Measurements from ENCODE around the gene CADM1.

The CADM1 gene

GRCh38 chr11:115269191-115269950 is 234.8 kb downstream of the CADM1 start:
- DNase-seq = no peak

GRCh38 chr11:115267871-115268270 is 236.3 kb downstream of the CADM1 start:
- DNase-seq = no peak

DNA sequence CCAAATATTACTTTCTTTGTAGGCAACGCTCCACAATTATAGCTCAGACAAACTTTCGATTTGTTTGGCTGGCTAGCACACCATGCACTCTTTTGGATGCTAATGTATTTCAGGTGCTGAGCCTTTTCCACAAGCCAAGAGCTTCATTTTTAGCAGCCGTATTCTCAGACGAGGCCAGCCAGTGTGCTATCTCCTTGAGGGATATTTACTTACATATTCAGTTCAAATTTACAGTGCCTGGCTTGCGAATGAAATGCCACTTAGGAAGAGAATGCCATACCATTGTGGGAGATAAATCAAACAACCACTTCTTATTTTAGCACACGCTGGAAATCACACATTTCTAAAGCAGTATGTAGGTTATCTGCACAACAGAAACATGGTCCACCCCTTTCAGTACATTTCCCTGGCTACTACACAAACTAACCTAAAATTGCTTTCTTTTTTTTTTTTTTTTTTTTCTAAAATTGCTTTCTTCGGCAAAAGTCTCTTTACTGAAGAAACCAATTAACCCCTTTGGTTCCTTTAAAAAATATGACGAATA is 236.9 kb downstream of the CADM1 start:
- DNase-seq = no peak

GRCh38 chr11:115266066-115266639 is 238.1 kb downstream of the CADM1 start:
- DNase-seq = no peak

DNA sequence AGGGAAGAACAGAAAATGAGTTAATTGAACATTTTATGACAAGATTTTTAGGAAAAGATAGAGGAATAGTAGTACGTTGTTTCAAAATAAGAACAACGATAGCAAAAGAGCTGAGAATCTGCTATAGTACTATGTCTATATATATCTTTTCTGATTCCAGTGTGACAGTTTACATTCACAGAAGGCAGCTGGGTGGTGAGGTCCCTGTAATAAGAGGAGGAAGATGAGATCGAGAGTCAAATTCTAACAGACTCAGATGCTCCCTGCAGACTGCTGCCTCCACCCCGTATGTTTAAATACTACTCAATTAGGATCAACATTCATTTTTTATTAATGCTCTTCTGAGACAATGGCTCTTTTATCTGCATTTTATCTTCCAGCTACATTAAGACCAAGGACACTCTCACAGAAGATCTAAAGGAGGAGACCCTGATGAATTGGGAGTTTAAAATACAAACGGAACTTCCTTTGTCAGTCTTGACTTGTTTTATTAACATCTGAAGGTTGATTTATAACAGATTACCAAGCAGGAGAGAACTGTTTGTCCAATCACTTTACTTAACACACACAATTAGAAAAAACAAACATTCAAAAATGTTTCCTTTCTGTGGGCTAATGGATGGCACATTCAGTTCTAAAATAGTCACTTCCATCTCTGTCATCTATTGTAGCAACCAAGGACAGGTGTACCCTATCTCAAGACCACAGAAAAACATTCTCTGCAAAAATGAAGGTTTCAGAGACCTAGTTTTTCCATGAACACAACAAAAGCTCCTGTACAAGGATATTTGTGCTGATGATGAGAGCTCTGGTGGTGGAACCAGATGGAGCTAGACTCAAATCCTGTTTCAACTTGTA is 240.2 kb downstream of the CADM1 start:
- DNase-seq = no peak

- DNase-seq = no peak
These were observed 246.0 kb downstream of the CADM1 start for GRCh38 chr11:115258216-115258615.

DNA sequence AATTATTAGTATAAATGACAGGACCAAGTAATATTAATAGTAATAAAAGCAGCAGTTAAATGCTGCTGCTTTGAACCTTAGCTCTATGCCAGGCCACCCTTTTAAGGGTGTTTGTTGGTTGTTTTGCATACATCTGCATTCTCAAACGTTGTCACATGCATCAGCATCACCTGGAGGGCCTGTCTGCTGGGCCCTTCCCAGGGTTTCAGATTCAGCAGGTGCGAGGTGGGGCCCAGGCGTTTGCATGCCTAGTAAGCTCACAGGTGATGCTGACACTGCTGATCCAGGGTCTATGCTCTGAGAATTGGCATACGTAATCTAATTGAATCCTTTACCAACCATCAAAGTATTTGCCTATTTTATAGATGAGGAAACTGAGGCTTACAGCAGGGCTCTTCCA is 246.5 kb downstream of the CADM1 start:
- DNase-seq = no peak

DNA sequence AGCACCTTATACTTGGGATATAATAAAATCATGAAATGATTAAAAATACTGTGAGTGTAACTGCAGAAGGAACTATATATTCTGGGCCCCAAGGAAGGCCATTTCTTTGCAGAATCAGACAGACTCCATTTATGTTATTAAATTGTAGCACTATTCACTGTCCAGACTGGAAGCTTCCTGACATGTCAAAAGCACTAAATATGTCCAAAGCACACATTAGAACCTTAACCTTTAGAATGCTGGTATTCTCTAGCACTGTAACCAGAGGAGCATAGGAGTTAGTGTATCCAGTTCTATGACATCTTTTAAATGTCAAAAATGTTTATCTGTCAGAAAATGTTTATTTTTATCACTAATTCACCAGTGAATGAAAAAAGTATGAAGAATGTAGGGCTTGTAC is 246.9 kb downstream of the CADM1 start:
- no peak for DNase-seq

- DNase-seq = no peak
These were observed 247.6 kb downstream of the CADM1 start for GRCh38 chr11:115256397-115257197.

GRCh38 chr11:115255006-115255762 is 249.0 kb downstream of the CADM1 start:
- DNase-seq = no peak

DNA sequence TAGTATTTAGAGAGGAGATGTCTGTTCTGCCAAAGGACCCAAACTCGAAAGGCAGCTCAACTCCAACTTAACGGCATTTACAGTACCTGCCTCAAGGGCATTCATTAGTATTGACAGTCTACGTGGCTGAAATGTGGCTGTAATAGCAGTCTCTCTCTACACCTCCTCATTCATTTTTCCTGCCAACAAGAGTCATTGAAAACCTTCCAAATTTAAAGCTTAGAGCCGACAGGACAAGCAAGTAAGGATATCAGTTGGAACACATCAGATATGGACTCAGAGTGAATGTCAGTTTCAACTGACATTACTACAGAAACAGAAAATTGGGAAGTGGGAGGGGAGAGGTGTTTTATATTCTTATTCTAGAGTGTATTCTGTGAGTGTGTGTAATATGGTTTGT is 253.1 kb downstream of the CADM1 start:
- no peak for DNase-seq

DNA sequence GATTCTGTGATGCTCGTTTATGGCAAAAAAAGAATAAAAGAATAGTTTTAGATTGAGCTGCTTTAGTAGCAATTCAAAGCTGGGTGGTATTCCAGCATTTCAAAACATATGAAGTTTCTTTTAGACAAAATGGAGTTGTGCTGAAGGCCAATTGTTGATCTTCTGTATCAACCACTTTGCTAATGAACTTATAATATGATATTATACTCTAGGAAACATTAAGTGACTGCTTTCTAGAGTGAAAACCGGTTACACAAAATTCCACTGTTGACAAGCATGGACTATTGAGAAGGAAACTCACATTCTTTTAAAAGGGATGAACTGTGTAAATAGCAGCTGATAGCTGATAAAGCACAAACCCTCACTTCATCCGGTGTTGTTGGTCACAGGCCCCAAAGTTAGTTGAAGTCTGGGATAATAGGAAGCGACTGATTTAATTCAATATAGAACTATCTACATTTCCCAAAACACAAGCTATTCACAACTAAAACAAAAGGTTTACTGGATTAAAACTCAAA is 255.1 kb downstream of the CADM1 start:
- no peak for DNase-seq

- DNase-seq = no peak
These were observed 256.3 kb downstream of the CADM1 start for GRCh38 chr11:115247953-115248352.

GRCh38 chr11:115247361-115247760 is 256.9 kb downstream of the CADM1 start:
- DNase-seq = no peak

- DNase-seq = no peak
These were observed 259.5 kb downstream of the CADM1 start for GRCh38 chr11:115244758-115245157.

DNA sequence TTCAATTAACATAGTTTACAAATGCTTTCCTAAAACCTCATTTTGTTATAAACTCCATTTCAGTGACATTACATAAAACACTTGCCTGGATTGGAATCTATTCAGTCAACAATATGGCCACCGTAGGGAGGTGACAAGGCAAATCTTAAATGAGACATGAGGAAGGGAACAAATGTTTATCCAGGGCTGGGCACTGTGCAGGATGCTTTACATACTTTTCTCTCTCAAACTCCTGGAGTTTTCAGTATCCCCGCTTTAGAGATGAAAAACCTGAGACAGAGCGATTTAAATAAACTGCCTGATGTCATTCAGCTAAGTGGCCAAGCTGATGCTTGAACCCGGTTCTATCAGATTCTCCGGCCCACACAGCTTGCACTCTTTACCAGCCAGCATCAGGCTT is 259.9 kb downstream of the CADM1 start:
- DNase-seq = no peak

DNA sequence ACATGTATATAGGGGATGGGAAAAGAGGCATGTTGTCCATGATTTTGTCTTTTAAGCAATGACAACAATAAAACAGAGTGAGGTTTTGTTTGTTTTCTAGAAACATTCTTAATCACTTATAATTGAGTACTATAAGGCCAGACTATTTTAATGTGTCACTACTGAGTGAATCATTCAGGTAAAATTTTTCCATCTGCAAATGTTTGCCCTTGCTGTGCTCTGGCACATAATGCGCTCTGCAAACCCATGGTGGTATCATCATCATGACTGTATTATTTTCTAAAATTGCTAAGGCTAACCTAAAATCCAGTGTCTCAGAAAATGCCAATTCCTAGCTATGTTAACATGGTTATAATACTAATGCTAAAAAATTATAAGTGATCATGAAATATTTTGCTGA is 261.2 kb downstream of the CADM1 start:
- DNase-seq = no peak

GRCh38 chr11:115241899-115242298 is 262.3 kb downstream of the CADM1 start:
- DNase-seq = no peak

DNA sequence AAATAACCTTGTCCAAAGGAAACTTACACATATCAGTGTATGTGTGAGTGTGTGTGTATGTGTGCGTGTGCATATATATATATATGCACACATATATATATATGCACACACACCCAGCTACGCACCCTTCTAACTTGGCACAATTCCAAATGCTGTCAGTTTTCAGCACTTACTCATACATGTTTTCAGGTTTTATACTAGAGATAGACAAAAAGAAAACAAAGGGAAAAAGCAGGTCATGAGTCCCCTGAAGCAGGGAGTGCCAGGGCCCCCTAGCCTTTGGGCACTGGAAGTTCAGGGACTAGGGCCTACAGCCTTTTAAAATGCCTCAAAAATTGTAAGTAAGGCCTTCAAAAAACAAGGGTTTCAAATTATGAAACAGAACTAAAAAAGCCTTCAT is 265.4 kb downstream of the CADM1 start:
- DNase-seq = no peak

DNA sequence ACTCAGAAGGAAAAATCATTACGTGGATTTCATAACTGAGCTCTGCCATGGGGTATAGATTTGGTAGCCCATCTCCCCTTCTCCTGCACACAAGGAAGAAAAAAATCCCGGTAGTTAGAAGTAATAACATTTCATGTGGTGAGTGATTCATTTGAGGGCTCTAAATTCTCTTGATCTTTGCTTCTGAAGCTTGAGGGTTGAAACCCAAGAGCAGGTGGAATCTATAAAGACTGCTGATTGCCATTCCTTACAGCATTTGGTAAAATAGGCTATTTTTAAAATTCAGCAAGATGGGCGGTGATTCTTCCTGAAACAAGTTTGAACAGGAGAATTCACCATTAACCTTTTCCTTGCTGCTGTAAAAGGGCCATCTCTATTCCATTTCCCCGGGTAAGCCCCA is 266.1 kb downstream of the CADM1 start:
- DNase-seq = no peak

DNA sequence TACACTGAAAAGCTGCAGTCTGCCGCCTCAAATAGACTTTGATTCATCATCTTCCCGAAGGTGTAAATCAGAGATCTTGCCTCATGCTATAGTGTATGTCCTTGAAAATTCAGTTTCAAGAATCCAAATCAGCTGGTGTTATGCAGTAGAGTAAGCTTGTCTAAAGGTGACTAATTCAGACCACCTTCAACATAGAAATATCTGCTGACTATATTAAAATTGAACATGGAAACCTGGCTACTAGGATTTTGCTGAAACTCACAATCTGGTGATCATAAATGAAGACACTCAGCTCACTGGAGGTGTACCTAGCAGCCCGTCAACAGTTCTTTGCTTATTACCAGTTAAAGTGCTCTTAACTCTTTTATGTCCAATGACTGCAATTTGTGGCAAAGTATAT is 266.6 kb downstream of the CADM1 start:
- no peak for DNase-seq

- no peak for DNase-seq
These were observed 269.4 kb downstream of the CADM1 start for GRCh38 chr11:115234794-115235193.
